GM18508 (cell line): Measurements from ENCODE around the gene PGAP3.

Experiments used
- ATAC-seq: cut with Tn5 transposase; IDR thresholded peaks from one replicate; pipeline ENCODE4 v1.9.1; 2021; ENCODE audit warnings: moderate number of reproducible peaks; ENCODE audit not compliant: insufficient read depth, unreplicated experiment

PGAP3 gene

GRCh38 chr17:39662551-39663339 lies 25.1 kb downstream of the PGAP3 start:
- no peak for ATAC-seq

GRCh38 chr17:39661744-39662541 lies 25.9 kb downstream of the PGAP3 start:
- ATAC-seq, result no peak

GRCh38 chr17:39660397-39661385 lies 27.2 kb downstream of the PGAP3 start:
- ATAC-seq, result no peak

- ATAC-seq, result no peak
These were observed 27.9 kb downstream of the PGAP3 start for GRCh38 chr17:39660011-39660360.

DNA sequence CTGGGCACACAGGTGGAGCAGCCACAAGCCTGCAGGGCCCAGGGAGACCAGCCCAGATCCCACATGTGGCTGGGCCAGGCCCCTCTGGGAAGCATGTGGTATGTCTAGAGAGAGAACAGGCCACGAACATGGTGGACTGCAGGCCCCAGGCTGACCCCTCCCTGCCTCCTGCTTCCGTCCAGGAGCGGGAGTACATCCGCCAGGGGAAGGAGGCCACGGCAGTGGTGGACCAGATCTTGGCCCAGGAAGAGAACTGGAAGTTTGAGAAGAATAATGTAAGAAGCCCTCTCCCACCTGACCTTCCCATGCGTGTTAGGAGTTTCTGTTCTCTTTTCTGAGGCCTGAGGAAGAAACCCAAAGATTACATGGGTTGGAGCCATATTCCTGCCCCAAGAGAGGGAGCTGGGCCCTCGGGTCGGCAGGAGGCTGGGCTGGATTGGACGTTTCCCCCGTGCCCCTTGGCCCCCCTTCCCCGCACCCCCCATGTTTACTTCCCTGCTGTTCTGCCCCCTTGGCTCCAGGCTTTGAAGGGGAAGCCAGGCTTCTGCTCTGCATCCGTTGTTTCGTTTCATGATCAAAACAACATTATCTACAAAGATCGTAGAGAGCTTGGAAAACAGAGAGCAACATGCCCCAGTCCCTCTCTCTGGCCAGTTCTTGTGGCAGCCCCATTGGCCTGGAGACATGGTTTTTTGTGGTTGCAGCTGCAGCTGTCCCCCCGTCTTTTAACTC lies 28.4 kb downstream of the PGAP3 start:
- ATAC-seq, result no peak

GRCh38 chr17:39658760-39659159 lies 29.1 kb downstream of the PGAP3 start:
- no peak for ATAC-seq

GRCh38 chr17:39658346-39658745 lies 29.5 kb downstream of the PGAP3 start:
- no peak for ATAC-seq

DNA sequence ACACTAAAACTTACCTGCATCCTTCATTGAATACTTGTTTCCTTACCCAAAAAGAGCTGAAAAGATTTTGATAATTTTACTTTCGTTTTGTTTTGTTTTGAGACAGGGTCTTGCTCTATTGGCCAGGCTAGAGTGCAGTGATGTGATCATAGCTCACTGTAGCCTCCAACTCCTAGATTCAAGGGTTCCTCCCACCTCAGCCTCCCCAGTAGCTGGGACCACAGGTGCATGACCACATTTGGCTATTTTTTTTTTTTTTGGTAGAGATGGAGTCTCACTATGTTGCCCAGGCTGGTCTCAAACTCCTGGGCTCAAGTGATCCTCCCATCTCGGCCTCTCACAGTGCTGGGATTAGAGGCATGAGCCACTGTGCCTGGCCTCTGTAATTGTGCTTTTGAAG lies 32.8 kb downstream of the PGAP3 start:
- ATAC-seq, result no peak

GRCh38 chr17:39653662-39654331 lies 34.1 kb downstream of the PGAP3 start:
- no peak for ATAC-seq

GRCh38 chr17:39653316-39653661 lies 34.6 kb downstream of the PGAP3 start:
- no peak for ATAC-seq

- no peak for ATAC-seq
These were observed 35.1 kb downstream of the PGAP3 start for GRCh38 chr17:39652587-39653315.

GRCh38 chr17:39651923-39652586 lies 35.8 kb downstream of the PGAP3 start:
- ATAC-seq, result no peak

DNA sequence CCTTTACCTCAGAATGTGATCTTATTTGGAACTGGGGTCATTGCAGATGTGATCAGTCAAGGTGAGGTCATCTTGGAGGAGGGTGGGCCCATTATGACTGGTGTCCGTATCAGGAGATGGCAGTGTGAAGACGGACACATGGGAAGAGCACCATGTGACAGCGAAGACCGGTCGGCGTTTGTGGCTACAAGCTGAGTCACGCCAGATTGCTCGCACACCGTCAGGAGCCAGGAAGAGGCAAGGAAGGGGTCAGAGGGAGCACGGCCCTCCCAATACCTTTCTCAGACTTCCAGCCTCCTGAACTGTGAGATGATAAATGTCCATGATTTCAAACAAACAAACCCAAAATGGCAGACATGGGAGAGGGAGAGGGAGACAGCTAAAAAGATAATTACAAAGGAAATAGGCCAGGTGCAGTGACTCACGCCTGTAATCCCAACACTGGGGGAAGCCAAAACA lies 37.7 kb downstream of the PGAP3 start:
- no peak for ATAC-seq

DNA sequence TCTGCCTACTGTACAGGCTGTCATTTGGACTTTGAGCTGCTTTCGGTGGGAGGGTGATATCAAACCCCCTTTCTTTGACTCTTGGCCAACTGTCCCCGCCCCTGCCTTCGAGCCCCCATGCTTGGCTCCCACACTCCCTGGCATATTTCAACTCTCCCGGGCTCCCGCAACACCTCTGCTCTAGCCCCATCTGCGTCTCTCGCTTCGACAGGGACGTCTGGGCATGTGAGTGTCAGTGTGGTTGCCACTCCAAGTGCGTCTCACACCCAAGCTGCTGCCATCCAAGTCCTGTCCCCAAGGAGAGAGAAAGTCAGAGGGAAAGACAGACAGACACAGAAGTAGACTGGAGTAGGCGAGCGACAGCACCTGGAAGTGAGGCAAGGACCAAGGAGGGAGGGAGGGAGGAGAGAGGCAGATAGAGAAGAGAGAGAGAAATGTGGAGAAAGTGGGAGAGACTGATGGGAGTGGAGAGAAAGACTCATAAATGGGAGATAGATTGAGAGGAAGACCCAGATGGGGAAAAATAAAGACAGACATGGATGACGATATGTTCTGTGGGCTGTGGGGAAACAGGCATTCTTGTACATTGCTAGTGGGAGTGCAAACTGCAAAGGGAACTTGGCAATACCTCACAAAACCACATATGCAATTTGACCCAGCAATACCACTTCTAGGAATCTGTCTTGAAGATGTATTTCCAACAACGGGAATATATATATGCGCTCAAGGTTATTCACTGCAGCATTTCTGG lies 39.1 kb downstream of the PGAP3 start:
- ATAC-seq, result no peak

DNA sequence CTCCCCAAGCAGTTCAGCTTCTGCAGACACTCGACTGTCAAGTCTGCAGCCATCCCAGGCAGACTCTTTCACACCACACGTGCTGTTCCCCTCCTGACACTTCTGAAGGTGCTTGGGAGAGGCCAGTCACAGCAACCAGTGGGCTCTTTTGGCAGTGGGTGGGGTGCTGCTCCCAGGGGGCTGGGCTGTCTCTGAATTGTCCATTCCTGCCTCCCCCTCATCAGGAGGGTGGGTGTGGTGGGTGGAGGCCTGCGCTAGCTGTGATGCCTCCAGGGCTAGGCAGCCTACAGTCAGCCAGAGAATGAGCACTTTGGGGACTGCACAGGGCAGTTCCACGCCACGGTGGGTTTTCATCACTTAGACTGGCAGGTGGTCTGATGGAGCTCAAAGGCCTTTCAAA lies 40.6 kb downstream of the PGAP3 start:
- ATAC-seq, result no peak

GRCh38 chr17:39643271-39643670 lies 44.6 kb downstream of the PGAP3 start:
- ATAC-seq, result no peak

- ATAC-seq, result no peak
These were observed 45.4 kb downstream of the PGAP3 start for GRCh38 chr17:39642291-39643074.
